Measurements from ENCODE around the gene ZNF385A.
"Not testable (repeated sequence)": the region's sequence is repeated elsewhere in the genome, so short reads cannot be mapped to it uniquely, and the experiment has no call there.

The ZNF385A gene

DNA sequence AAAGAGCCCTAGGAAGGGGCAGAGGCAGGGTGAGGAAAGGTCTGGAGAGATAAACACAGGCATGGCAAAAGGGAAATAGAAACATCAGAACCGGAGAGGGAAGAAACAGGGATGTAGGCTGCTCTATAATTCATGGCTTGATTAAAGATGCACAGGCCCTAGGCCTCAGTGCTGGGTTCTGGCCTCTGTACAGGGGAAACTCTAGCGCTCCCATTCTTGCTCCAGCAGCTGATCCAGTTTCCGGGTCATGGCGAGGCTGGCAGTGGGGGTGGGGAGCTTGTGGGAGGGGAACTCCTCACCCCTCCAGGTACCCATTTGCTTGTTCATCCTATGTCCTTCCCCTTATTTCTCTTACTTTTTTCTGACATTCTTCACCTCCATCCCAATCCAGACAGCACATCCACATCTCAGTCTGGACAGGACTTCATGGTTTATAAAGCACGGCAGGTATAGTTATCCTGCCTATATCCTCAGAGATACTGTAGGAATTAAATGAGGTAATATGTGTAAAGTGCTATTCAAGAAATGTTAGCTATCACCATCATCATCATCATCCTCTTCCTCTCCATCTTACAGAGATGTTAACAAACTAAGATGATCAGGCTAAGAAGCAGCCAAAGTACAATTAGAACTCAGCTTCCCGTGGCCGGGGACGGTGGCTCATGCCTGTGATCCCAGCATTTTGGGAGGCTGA, 12.3 kb downstream of the ZNF385A start:
- DNase-seq, result no peak

DNA sequence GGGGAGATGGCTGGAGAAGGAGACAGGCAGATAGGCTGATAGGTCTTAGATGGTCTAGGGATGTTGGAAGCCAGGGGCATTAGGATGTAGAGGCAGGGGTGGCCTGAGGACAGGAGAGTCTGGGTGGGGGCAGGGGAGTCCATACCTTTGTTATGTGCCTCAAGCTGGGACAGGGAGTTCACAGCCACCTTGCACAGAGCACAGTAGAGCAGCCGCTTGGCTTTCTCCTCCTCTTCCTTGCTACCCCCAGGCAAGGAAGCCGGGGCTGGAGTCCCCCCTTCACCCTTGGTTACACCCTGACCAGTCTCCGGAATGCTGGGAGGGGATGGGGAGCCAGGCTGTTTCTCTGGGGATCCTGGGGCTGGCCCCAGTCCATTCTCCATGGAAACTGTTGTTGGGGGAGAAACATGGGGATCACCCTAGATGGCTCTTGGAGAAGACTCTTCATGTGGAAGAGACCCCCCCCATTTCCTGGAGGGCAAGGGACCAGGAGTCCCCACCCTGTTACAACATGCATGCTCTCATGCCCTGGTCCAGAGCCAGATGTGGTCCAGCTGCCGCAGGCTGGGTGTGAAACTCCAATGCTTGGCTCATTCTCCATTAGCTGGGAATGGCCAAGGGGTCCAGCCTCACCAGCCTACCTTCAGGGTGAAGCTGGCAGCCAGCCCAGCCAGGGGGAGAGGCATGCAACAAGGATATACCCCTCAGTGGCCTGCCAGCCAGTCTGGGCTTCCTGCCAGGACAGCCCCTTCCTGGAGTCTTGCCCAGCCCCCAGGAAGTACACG, 13.0 kb downstream of the ZNF385A start:
- no peak for DNase-seq

DNA sequence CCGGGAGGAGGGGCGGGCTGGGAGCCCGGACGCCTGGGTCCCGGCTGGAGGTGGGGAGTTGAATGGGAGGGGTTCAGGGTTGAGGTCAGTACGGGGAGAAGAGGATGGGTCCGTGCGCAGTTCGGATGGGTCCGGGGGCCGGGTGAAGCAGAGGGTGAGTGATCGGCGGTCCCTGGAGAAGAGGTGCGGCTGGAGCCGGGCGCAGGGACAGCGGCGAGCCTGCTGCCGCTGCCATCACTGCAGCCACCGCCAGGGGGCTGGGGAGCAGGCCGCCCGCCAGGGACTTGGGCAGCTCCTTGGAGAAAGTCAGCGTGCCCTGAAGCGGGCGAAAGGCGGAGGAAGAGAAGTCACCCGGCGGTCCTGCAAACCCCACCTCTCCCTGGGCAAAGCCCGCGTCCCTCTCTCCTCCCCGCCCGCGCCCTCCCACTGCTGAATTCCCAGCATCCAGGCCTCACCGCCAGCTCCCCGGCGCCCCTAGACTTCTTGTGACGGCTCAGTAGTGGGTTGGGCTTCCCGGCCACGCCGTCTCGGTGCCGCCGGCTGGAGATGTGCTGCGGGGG, 14.3 kb downstream of the ZNF385A start:
- peak; percentile 53 for DNase-seq

DNA sequence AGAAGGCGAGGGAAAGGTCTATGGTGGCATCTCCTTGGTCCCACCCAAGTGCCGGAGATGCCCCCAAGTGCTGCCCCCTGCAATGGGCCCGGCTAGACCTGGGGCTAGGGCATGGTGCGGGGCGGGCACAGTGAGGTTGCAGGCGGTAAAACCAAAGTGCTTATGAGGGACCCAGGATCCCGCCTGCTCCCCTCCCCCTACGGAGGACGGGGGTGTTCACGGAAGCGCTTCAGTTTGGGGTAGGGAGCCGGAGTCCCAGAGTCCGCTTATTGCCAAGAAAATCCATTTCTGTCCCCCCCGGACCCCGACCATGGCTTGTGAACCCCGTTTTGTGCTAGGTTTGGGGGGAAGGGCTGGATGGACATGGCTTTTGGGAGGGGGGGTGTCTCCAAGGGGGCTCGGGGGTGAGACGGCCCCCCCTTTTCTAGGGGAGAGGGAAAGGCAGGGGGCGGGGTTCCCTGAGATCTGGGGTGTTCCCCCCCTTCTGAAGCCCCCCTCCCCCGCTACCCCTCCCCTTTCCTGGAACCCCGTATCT, 14.9 kb downstream of the ZNF385A start:
- DNase-seq, result no peak

DNA sequence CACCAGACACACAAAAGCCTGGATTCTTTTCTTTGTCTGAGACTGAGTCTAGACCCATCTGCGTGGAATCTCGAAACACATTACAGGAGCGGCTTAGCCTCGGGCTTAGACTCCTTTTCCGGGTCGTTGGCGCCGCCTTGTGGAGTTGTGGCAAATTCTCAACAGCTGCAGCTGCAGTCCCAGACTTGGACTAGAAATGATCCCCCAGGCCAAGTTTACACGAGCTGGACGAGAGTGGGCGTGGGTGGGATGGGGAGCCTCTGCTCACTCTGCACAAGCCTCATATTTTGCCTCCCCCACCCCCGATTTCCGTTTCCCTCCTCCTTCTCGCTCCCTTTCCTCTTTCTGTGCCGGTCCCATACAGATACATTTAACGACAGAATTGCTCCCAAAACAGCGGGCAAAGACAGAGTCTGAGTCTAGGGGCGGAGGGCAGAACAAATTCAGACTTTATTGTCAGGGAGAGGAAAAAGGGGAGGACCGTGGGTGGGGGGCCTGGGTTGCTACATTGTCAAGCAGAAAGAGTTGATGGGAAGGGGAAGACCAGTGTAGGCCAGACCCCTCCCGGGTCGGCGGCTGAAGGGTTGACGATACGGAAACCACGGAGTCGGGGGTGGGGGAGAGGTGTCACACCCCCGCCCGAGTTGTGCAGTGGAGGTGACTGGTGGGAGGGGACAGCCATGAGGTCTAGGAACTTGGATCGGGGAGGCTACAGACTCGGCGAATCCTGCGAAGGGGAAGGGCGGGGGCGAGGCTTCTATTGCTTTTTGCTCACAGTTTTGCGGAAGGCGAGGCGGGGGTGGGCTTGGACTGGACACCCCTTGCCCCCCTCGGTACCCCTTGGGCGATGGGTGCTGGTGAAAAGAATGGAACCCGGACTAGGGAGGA, 15.6 kb downstream of the ZNF385A start:
- DNase-seq, result peak; percentile 85

DNA sequence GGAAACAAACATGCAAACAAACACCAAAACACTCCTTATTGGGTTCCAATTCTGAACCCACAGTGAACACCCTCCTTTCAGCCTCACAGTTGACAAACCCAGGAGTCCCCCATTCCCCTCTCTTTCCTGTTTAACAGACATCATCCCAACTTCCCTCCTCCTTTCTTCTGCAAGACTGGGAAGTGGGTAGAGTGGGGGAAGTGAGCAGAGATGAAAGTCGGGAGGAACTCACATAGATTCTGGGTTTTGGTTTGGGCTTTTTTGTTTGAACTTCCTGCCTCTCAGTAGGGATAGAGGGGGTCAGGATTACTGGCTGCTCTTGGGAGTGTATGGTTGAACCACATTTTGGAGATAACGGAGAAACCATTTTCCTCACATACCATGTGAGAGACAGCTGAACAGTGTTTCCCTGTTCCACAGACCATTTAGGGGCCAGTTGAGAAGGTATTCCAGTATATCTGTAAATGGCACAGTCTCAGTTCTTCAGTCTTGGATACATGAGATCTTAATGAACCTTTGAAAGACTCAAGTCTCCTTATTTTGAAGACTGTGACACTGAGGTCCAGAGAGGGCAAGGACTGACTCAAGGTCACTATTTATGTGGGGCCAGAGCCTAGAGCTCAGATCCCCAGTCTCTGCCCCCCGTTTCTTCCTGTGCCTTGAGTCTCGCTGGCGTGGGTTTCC, 16.4 kb downstream of the ZNF385A start:
- DNase-seq, result no peak

DNA sequence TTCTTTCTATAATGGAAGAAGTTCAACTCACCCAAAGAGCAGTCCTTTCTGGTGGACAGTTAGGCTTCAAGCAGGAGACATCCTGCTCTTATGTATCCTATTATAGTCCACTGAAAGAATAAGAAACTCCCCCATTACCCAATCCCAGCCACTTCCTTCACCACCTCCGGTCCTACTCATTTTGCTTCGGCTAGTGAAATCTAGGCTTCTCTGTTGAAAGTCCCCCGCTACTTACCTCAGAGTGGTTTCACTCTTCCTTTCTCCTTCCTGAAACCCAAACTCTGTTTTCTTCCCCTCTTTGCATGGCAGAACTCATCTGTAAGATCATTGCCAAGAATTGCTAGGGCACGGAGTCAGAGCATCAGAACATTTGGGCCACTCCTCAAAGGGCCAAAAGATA, 20.1 kb downstream of the ZNF385A start, which contains the start of gene GPR84:
GPR84 (minus strand) TSS at position 74 of the 400 bp plus-strand sequence. CDS start 635 bp downstream, outside the sequence.
- DNase-seq, result no peak

DNA sequence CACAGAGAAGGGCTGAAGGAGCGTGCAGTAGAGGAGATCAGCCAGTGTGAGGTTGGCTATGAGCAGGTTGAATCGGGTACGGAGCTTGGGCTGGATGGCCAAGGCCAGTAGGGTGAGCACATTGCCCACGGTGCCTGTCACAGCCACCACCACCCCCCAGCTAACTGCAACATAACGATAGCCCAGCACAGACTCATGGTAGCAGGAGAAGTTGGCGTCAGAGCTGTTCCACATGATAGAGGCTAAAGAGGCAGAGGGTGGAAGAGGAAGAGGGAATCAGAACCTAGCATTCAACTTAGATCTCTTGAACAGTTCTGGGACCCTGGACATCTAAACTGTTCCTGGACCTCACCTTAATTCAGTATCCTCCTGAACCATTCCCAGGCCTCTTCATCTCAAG, 20.9 kb downstream of the ZNF385A start:
- DNase-seq, result no peak

DNA sequence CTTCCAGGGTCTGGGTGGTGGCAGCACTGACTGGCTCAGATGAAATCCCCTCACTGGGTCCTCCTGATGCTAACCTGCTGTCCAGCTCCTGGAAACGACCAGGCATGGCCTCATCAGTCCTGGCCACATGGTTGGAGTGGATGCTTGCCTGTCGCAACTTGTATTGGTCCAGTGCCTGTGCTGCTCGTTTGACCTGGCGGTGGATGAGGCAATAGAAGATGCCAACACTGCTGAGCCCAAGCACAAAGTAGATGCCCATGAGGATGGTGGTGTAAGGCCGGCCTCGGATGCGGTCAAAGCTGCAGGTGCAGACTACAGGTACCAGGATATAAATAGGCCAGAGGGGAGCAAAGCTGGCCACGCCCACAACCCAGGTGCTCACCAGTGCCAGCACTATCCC, 21.5 kb downstream of the ZNF385A start:
- no peak for DNase-seq

DNA sequence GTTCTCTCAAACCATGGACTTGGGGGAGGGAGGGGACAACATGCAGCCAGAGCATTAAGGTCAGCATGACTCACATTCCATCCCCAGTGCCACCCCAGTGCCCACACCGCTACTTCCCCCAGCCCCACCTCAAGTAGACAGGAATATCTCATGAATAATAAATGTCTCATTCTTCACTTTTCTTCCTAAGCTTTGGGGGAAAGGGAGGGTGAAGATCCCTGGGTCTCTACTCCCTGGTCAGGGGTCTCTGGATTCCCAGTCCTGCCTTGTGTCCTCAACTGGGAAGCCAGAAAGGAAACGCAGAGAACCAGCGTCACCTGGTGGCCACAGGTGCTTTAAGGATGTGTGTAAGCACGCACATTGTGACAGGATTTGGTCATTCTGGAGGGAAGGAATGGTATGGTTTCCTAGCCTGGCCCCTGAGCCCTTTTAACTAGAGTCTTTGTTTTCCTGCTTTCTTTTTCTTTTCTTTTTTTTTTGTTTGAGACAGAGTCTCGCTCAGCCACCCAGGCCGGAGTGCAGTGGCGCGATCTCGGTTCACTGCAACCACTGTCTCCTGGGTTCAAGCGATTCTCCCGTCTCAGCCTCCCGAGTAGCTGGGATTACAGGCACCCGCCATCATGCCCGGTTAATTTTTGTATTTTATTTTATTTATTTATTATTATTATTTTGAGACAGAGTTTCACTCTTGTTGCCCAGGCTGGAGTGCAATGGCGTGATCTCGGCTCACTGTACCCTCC, 23.6 kb downstream of the ZNF385A start:
- no peak for DNase-seq

DNA sequence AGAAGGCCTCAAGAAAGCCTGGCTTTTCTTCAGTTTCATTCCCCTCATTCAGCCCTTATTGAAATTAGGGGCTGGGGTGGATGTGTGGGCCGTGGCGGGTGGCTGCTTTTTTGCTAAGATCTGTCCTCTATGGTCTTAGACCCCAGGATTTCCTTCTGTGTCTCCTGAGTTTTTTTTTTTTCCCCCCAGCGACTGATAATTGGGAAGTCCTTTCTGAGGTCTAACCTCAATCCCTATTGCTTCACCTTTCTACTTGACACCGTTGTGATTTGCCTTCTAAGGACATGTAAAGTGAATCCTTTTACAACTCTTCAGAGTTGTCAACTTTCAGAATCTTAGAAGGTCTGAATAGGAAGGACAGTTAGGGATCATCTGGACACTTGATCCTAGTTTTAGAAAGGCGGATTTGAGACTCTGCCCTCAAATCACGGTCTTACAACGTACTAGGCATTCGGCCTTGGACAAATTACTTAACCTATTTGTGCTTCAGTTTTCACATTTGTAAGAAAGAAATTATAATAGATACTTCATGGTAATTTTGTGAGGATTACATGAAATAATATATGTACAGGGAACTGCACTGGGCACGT, 24.7 kb downstream of the ZNF385A start:
- no peak for DNase-seq

DNA sequence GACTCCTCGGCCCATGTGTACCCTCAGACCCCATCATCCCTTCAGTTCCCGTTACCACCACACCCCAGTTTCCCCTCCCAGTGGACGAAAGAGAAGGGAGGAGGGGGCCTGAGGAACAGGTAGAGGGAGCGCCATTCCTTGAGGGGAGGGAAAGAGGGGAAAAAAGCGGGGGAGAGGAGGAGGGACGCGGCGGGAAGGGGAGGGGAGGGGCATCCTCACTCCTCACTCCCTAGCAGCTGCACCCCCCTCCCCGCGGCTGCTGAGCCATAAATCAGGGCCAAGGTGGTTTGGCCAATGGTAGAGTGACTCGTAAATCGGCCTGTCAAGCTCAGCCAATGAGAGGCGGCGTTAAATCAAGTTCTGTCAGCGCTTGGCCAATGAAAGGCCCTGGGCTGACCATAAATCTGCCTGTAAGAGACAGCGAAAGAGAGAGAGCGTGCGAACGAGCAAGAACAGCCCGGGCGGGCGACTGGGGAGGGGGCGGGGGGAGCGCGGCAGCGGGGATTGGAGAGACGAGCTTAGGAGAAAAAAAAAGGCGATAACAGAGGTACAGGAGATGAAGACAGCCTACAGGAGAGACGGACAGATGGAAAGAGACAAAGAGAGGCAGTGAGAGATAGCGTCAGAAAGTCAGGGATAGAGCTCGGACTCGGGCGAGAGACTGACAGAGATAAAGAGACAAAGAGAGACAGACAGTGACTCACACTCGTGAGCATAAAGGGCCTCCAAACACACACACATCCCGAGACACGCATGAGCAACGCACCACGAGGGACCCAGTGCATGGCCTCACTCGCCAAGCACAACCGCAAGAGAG, 25.4 kb downstream of the ZNF385A start:
- peak; percentile 81 for DNase-seq

DNA sequence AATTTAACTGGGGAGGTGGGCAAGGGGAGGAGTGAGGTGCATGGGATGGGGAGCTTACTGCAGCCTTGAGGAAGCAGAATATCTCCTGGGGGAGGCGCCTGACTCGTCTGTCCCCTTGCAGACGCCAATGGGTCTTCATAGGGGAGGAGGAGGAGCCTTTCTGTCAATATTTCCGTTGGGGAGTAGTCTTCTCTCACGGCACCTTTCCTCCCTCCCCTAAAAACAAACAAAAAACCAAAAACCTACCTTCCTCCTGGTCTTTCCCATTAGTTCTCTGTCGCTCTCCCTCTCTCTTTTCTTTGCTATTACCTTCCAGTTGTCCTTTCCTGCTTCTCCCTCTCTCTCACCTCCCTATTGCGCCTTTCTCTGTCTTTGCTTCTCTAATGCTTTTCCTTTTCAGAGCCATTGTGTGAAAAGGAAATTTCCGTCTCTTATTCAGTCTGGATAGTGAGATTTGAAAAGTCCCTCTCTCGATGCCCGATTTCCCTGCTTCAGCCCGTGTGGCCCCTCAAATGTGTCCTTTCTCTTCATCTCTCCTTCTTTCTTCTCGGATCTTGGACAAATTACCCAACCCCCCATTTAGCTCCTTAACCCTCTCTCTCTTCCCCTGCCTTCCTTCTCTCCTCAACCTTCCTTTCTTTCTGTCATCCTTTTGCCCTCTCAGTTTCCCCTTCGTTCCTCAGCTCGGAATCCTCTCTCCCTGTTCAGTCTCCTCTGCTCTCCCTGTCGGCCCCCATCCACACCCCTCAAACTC, 26.2 kb downstream of the ZNF385A start:
- no peak for DNase-seq

DNA sequence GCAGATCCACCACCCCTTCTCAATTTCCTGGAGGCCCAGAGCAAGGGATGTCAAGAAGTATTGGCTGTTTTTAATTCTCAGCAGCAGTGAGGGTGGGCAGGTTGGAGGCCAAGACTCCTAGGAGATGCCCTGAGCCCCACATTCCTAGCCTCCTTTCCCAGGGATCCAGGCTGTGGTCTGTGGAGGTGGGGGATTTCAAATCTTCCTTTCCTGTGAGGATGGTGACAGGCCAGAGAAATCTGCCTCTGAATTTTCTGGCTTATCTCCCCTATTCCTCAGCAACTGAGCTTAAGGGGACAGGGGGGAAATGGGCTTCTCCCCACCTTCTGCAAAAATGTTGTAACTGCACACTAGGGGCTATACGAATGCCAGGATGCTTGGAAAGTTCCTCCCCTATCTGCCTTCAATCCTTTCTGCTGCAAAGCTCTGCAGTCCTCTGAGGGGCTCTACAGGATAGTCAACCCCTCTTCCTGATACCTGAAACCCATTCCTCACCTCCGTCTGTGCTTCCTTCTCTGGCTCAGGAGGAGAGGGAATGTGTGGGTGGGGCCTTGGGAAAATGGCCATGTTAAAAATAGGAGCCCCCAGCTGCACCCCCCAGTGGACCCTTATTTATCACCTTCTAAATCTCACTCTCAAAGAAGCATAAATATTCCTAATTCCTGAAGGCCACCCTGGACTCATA, 26.9 kb downstream of the ZNF385A start:
- no peak for DNase-seq

DNA sequence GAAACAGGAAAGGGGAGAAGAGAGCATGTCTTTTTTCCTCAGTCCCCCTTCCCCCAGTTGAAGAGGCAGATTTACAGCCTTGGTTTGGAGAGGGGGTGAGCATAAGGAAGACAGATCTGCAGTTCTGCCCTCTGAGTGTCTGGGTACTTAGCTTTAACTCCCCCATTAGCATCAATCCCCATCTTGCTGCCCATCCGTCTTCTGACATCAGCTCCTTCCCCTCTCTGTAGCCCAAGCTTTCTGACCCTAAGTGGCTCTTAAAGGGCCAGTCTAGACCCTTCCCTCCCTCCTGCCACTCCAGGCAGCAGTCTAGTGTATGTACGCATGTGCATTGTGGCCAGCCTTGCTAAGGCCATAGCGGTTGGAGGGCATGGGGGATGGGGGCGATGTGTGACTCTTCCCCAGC, 27.6 kb downstream of the ZNF385A start:
- no peak for DNase-seq

DNA sequence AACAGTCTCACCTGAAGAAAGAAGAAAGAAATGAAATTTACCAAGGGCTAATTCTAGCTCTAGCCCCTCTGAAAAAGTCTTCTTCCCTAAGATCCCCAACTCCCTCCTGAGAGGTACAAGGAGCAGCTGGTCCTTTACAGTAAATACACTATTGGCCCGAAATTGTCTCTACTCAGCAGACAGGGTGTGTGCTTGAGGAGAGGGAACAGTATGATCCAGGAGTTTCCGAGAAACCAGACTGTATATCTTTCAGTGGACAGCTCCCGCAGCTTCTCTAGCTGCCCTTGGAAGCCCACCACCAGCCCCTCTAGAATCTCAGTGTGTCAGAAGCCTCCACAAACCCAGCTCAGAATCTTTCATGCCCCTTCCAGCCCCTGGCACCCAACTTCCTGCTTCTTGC, 28.3 kb downstream of the ZNF385A start:
- no peak for DNase-seq

DNA sequence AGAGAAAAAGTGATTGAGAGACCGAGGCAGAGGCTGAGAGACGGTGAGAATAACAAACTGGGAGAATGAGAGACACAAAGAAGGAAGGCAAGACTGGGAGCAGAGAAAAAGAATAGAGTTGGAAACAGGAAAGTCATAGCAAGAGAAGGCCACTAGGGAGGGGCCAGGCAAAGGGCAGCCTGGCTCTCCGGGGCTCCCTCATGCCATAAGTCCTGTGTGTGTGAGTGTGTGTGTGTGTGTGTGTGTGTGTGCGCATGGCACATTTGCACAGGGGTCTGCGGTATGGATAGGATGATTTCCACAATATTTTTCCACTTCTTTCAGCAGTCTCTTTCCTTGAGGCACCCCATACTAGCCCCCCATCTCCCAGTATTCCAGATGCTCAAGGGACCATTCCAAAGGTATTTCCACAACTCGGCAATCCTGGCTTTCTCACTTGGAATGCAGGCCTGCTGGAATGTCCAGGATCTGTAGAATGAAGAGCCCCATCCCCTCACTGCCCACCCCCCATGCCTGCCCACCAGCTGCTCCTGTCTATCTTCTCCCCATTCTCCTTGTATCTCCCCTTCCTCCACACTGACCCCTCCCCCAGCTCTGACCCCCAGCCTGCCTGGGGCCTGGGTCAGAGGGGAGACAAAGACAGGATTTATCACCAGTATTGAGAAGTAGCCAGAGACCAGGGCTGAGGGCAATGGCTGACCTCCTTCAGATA, 29.3 kb downstream of the ZNF385A start:
- DNase-seq, result no peak

DNA sequence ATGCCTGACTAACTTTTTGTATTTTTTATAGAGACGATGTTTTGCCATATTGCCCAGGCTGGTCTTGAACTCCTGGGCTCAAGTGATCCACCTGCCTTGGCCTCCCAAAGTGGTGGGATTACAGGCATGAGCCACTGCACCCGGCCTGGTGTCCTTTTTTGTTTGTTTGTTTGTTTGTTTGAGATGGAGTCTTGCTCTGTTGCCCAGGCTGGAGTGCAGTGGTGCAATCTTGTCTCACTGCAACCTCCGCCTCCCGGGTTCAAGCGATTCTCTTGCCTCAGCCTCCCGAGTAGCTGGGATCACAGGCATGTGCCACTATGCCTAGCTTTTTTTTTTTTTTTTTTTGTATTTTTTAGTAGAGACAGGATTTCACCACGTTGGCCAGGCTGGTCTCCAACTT, 30.3 kb downstream of the ZNF385A start:
- DNase-seq, result not testable (repeated sequence)

Measured in activated CD4-positive, CD25-positive, alpha-beta regulatory T cell treated with anti-CD3 and anti-CD28 coated beads, Interleukin-2, amount 50 U/mL, for 72 hours (primary cell).